HepG2 (cell line): ENCODE data around the gene ARMH3. TPM values are rescaled to one million over a fixed set of nuclear protein-coding genes. Genes with fewer than 3 reads are reported as not detected.

Experiments
- ATAC-seq: fragments of 200-7000 bp; cut with Tn5 transposase; 3 replicates; pipeline ENCODE4 v1.9.1; 2020; ENCODE audit warnings: mild to moderate bottlenecking, moderate library complexity
- BruUV-seq: library from RNA; stranded (reverse); fragments of 400-500 nt; replicated peaks from 2 replicates; lab custom pipeline; 2021; lab: Mats Ljungman, UMichigan
- CTCF ChIA-PET: fragments of 300-600 bp; formaldehyde crosslinking; extraction: SDS; loops from one replicate; lab custom pipeline; 2021; ENCODE audit warnings: low total read pairs, inconsistent platforms, low intra/inter-chr PET ratio; lab: Yijun Ruan, JAX
- POLR2A ChIA-PET: fragments of 350-600 bp; sonication (Branson Sonifier 250); formaldehyde crosslinking; loops from one replicate; lab custom pipeline; 2020; ENCODE audit warnings: antibody characterized with exemption, inconsistent platforms; lab: Yijun Ruan, JAX
- DNase-seq: peaks from one replicate; pipeline ENCODE4 v3.0.0-alpha.2; 2015; ENCODE audit warnings: low spot score
- FAIRE-seq: peaks from 3 replicates; lab custom pipeline; 2011; peaks lifted over from hg19 to GRCh38; lab: Jason Lieb, UNC
- H2AFZ ChIP-seq: one replicate; pipeline ENCODE4 v1.6.1; 2011; ENCODE audit warnings: low read length, inconsistent platforms
- H3K27ac ChIP-seq: fragments of 300-600 bp; 3 replicates; pipeline ENCODE4 v1.8.0; 2011; ENCODE audit warnings: mixed run types, mild to moderate bottlenecking, mixed read lengths, low read length, inconsistent platforms; ENCODE audit not compliant: insufficient read depth; ENCODE audit errors: extremely low read length
- H3K27me3 ChIP-seq, 2 experiments: fragments of 200-600 bp in 1 of 2; 2 replicates in 1 of 2; 3 replicates in 1 of 2; pipeline versions ENCODE4 v1.6.0 to v1.8.0; 2011; ENCODE audit warnings: low read length in 2 of 2, mild to moderate bottlenecking in 2 of 2, moderate library complexity in 2 of 2, inconsistent platforms in 1 of 2; ENCODE audit not compliant: insufficient read depth in 2 of 2, control insufficient read depth in 1 of 2
- H3K36me3 ChIP-seq, 2 experiments: fragments of 200-600 bp in 1 of 2; replicated peaks in 1 of 2; 2 replicates in 1 of 2; 3 replicates in 1 of 2; pipeline versions ENCODE4 v1.5.1 to v1.8.0; 2011; ENCODE audit warnings: low read length in 2 of 2, inconsistent platforms in 1 of 2; ENCODE audit not compliant: insufficient read depth in 2 of 2, control insufficient read depth in 1 of 2
- H3K4me1 ChIP-seq: 2 replicates; pipeline ENCODE4 v1.5.1; 2012; ENCODE audit warnings: low read length, inconsistent platforms; ENCODE audit not compliant: insufficient read depth
- H3K4me2 ChIP-seq: 2 replicates; pipeline ENCODE4 v1.6.0; 2011; ENCODE audit warnings: low read depth, low read length, inconsistent platforms
- H3K4me3 ChIP-seq, 3 experiments: fragments of 200-600 bp in 1 of 3; sonication (generic), shearing (Covaris generic) in 1 of 3; replicated peaks in 1 of 3; 2 replicates each; pipeline ENCODE4 v1.5.1; 2011 to 2016; ENCODE audit warnings: low read length in 3 of 3, inconsistent platforms in 2 of 3, low read depth in 2 of 3, mild to moderate bottlenecking in 2 of 3, control low read depth in 1 of 3, mixed read lengths in 1 of 3; ENCODE audit not compliant: insufficient read depth in 1 of 3
- H3K79me2 ChIP-seq: one replicate; pipeline ENCODE4 v1.6.1; 2011; ENCODE audit warnings: low read length, inconsistent platforms; ENCODE audit not compliant: insufficient read depth
- H3K9ac ChIP-seq: 2 replicates; pipeline ENCODE4 v1.6.0; 2011; ENCODE audit warnings: mild to moderate bottlenecking, low read depth, low read length, inconsistent platforms; ENCODE audit not compliant: insufficient read depth
- H3K9me3 ChIP-seq: 2 replicates; pipeline ENCODE4 v1.5.1; 2012; ENCODE audit warnings: mild to moderate bottlenecking, low read length
- H4K20me1 ChIP-seq: 2 replicates; pipeline ENCODE4 v1.6.0; 2011; ENCODE audit warnings: inconsistent platforms, mild to moderate bottlenecking, low read length, moderate library complexity; ENCODE audit not compliant: insufficient read depth
- ELF3 ChIP-seq: IDR thresholded peaks from 2 replicates; pipeline ENCODE4 v1.6.1; 2016; ENCODE audit warnings: missing genetic modification reagents, missing compliant biosample characterization
- FOXK1 ChIP-seq: sonication (generic); formaldehyde crosslinking; IDR thresholded peaks from 2 replicates; pipeline ENCODE4 v1.4.0; 2020; ENCODE audit warnings: low read depth, missing genetic modification reagents, borderline replicate concordance
- GZF1 ChIP-seq: sonication (generic); formaldehyde crosslinking; IDR thresholded peaks from 2 replicates; pipeline ENCODE4 v1.5.1; 2020; ENCODE audit warnings: mild to moderate bottlenecking, missing genetic modification reagents
- NCOA5 ChIP-seq: sonication (generic); formaldehyde crosslinking; IDR thresholded peaks from 2 replicates; pipeline ENCODE4 v1.4.0; 2020; ENCODE audit warnings: missing genetic modification reagents
- NFE2L1 ChIP-seq: sonication (generic); formaldehyde crosslinking; IDR thresholded peaks from 2 replicates; pipeline ENCODE4 v1.4.0; 2020; ENCODE audit warnings: missing genetic modification reagents, mild to moderate bottlenecking, borderline replicate concordance
- ZBTB21 ChIP-seq: sonication (generic); formaldehyde crosslinking; IDR thresholded peaks from 2 replicates; pipeline ENCODE4 v1.4.0; 2020; ENCODE audit warnings: missing genetic modification reagents
- ZNF776 ChIP-seq: sonication (generic); formaldehyde crosslinking; IDR thresholded peaks from 2 replicates; pipeline ENCODE4 v1.4.0; 2020; ENCODE audit warnings: mild to moderate bottlenecking, missing genetic modification reagents
- WGBS: methylation state at CpG from one replicate; pipeline ENCODE4 v1.1.6; 2017; ENCODE audit warnings: low lambda C conversion rate; 5-methylcytosine and 5-hydroxymethylcytosine counted together
- in situ Hi-C: cut with HindIII; loops from 2 replicates; pipeline ENCODE4 v1.10.0; 2017; ENCODE audit warnings: low pct_unique_long_range_greater_than_20kb; ENCODE audit not compliant: extremely low pct_ligation_motif_present
- intact Hi-C: fragments of 100-400 bp; cut with micrococcal nuclease; formaldehyde crosslinking; loops from one replicate; pipeline ENCODE4 v1.10.0; 2022; ENCODE audit not compliant: unreplicated experiment
- polyA plus RNA-seq, 8 experiments: library from polyadenylated mRNA; depleted of rRNA in 3 of 8; stranded (reverse) in 7 of 8; unstranded in 1 of 8; fragments of >200 nt; fragmentation: Illumina TruSeq in 4 of 8; extraction: Trizol in 4 of 8; gene quantifications; 2 replicates each; pipeline versions ENCODE4 v1.2.1 to v1.2.3, GENCODE V29; 2011 to 2016; ENCODE audit warnings: low read depth in 4 of 8, missing spikeins in 1 of 8, mixed read lengths in 1 of 8; ENCODE audit not compliant: insufficient read depth in 1 of 8
- total RNA-seq, 5 experiments: library from RNA; depleted of rRNA; stranded (reverse); fragments of >200 nt; fragmentation: Illumina TruSeq; extraction: Trizol; gene quantifications; 2 replicates each; pipeline ENCODE4 v1.2.3, GENCODE V29; 2016; ENCODE audit warnings: low read depth in 1 of 5
- TF ChIP-seq, protein P1 (sequence below): sonication (generic); formaldehyde crosslinking; conservative IDR thresholded peaks from 2 replicates; pipeline ENCODE4 v1.8.0; 2022; ENCODE audit warnings: low read depth, missing genetic modification reagents
- TF ChIP-seq, protein P2 (sequence below): sonication (generic); formaldehyde crosslinking; conservative IDR thresholded peaks from 2 replicates; pipeline ENCODE4 v1.8.1; 2023; ENCODE audit warnings: missing genetic modification reagents
- TF ChIP-seq, protein P3 (sequence below): IDR thresholded peaks from 2 replicates; pipeline ENCODE4 v1.6.1; 2016; ENCODE audit warnings: control low read depth
- TF ChIP-seq, protein P4 (sequence below): sonication (generic); formaldehyde crosslinking; IDR thresholded peaks from 2 replicates; pipeline ENCODE4 v1.5.1; 2020; ENCODE audit warnings: missing genetic modification reagents, mild to moderate bottlenecking, borderline replicate concordance

Gene ARMH3
- total and polyA plus RNA-seq, 2 of the 13 experiments (the other 11 are each of a cell fraction or from before 2014, with no cell fraction given) = 8.4 to 16.9 TPM

DNA sequence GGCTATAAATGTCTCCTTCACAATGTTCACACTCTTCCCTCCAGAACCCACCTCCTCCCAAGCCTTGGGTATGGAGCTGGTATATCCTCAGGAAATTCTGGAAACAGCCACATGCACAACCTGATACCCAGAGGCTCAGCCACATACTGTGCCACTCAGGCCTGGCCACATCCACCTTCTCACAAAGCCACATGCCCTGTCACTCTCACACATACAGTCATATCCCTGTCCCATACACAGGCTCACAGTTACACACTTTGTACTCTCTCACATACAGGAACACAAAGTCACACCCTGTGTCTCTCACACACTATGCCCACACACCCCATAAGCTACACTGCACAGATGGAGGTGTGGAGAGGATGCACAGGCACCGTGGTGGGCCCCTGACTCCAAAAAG, 222.5 kb downstream of the ARMH3 start (continued):
- TF ChIP-seq, protein P1, sequence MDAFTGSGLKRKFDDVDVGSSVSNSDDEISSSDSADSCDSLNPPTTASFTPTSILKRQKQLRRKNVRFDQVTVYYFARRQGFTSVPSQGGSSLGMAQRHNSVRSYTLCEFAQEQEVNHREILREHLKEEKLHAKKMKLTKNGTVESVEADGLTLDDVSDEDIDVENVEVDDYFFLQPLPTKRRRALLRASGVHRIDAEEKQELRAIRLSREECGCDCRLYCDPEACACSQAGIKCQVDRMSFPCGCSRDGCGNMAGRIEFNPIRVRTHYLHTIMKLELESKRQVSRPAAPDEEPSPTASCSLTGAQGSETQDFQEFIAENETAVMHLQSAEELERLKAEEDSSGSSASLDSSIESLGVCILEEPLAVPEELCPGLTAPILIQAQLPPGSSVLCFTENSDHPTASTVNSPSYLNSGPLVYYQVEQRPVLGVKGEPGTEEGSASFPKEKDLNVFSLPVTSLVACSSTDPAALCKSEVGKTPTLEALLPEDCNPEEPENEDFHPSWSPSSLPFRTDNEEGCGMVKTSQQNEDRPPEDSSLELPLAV (CRISPR knock-in tag) = no peak

DNA sequence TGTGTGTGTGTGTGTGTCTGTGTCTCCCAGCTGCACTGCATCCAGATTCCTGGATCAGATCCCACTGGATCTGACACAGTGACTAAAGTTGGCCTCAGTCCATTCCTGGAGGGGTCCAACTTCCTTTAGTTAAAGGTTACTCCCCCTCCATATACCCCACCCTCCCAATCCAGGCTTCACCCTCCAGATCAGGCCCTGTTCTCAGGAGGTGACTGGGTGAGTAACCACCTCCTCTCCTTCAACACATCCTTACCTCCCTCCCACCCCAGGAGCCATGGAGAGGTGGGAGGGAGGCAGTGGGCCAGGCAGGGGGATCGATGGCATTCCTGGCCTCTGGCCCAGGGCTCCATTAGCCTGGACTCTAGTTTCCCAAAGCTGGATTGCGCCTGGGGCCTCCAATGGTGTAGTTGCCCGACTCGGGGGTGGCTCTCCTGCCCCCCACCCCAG, 223.6 kb downstream of the ARMH3 start:
- H3K4me3 ChIP-seq = no peak overlapping the region
- CTCF ChIA-PET = no interaction called here
- DNase-seq (no peak), ATAC-seq (no peak), FAIRE-seq (no peak)
- H3K4me1 ChIP-seq = no peaks in the 10 kb centered on the region
- H2AFZ ChIP-seq = no peak overlapping the region
- 45% methylated on average over 2 of the region's 4 CpGs for WGBS
- POLR2A ChIA-PET = no interaction called here
- H4K20me1 ChIP-seq = no peaks in the 10 kb centered on the region
- no peaks in the 10 kb centered on the region for H3K27me3 ChIP-seq
- no peak overlapping the region for H3K9ac ChIP-seq
- H3K4me2 ChIP-seq = no peak overlapping the region
- no peak overlapping the region for H3K27ac ChIP-seq
- 0 out of 5 replicates have a peak, but pooled peaks cover 0 to 4% of the 10 kb centered on the region in 2 experiments for H3K36me3 ChIP-seq
- no peaks in the 10 kb centered on the region for H3K79me2 ChIP-seq
- in situ Hi-C loops (no loop called here), intact Hi-C loops (no loop called here)
- H3K9me3 ChIP-seq = no peaks in the 10 kb centered on the region
- BruUV-seq = no TSS peak
- no peak for TF ChIP-seq FOXK1 (CRISPR knock-in tag)
- TF ChIP-seq, protein P2, sequence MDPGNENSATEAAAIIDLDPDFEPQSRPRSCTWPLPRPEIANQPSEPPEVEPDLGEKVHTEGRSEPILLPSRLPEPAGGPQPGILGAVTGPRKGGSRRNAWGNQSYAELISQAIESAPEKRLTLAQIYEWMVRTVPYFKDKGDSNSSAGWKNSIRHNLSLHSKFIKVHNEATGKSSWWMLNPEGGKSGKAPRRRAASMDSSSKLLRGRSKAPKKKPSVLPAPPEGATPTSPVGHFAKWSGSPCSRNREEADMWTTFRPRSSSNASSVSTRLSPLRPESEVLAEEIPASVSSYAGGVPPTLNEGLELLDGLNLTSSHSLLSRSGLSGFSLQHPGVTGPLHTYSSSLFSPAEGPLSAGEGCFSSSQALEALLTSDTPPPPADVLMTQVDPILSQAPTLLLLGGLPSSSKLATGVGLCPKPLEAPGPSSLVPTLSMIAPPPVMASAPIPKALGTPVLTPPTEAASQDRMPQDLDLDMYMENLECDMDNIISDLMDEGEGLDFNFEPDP = no peak
- TF ChIP-seq, protein P3, sequence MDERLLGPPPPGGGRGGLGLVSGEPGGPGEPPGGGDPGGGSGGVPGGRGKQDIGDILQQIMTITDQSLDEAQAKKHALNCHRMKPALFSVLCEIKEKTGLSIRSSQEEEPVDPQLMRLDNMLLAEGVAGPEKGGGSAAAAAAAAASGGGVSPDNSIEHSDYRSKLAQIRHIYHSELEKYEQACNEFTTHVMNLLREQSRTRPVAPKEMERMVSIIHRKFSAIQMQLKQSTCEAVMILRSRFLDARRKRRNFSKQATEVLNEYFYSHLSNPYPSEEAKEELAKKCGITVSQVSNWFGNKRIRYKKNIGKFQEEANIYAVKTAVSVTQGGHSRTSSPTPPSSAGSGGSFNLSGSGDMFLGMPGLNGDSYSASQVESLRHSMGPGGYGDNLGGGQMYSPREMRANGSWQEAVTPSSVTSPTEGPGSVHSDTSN = no peak
- TF ChIP-seq ELF3 (CRISPR knock-in tag) = no peak
- TF ChIP-seq, protein P4, sequence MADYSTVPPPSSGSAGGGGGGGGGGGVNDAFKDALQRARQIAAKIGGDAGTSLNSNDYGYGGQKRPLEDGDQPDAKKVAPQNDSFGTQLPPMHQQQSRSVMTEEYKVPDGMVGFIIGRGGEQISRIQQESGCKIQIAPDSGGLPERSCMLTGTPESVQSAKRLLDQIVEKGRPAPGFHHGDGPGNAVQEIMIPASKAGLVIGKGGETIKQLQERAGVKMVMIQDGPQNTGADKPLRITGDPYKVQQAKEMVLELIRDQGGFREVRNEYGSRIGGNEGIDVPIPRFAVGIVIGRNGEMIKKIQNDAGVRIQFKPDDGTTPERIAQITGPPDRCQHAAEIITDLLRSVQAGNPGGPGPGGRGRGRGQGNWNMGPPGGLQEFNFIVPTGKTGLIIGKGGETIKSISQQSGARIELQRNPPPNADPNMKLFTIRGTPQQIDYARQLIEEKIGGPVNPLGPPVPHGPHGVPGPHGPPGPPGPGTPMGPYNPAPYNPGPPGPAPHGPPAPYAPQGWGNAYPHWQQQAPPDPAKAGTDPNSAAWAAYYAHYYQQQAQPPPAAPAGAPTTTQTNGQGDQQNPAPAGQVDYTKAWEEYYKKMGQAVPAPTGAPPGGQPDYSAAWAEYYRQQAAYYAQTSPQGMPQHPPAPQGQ (CRISPR knock-in tag) = no peak
- no peak for TF ChIP-seq ZNF776 (CRISPR knock-in tag)
- no peak for TF ChIP-seq NFE2L1 (CRISPR knock-in tag)
- TF ChIP-seq NCOA5 (CRISPR knock-in tag) = no peak
- TF ChIP-seq GZF1 = no peak
- no peak for TF ChIP-seq ZBTB21 (CRISPR knock-in tag)
